Activated naive CD8-positive, alpha-beta T cell treated with anti-CD3 and anti-CD28 coated beads, Interleukin-2, amount 50 U/mL, for 16 hours (primary cell): Measurements from ENCODE around the gene KRABD2.
"Not testable (repeated sequence)": the region's sequence is repeated elsewhere in the genome, so short reads cannot be mapped to it uniquely, and the experiment has no call there.

Experiments used
- DNase-seq: peaks from one replicate; pipeline ENCODE4 v3.0.0-alpha.2; 2020; ENCODE audit warnings: low read depth, low spot score

Gene KRABD2

DNA sequence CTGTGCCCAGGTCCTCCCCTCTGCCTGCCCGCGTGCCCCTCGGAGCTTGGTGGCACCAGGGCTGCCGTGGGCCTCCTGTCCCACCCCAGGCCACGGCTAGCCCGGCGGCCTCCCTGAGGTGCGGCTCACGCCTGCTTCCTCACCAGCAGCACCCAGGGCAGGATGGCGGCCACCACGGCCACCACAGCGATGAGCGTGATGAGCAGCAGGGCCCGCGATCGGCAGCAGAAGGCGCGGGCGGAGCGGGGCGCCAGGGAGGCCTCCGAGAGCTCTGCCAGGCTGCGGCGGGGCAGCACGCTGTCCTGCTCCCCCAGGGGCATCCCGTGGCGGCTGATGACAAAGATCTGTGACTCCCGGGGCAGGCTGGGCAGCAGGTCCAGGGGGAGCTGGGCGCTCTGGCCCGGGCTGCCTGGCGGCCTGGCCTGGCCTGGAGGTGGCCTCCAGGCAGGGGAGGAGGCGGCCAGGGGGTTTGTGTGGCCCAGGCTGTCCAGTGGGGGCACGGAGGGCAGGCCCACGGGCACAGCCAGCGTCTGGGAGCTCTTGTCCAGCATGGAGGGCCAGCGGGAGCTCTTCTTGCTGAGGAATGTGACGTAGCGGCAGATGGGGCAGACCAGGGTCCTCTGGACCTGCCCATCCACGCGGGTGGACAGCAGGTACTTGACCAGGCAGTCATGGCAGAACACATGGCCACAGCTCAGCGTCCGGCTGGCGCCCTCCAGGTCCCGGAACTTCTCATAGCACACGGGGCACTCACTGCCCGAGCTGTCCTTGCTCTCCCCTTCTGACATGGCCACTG, 16.4 kb upstream of the KRABD2 start:
- DNase-seq = no peak

DNA sequence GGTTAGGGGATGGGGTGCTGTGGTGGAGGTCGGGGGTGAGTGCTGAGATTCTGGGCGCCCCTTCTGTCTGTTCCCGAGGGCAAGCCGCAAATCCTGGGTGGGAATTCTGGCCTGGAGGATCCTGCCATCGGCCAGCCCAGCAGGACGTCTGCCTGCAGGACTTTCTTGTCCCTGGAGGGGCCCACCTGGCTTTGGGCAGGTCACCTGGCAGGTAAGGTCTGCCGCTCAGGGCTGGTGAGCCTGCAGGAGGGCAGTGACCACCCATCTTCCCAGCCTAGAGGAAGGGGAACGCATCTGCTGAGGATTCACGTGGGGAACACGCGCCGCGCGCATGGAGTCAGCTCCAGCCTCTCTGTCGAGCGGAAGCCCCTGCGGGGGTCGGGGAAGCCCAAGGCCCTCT, 15.8 kb upstream of the KRABD2 start:
- DNase-seq = no peak

DNA sequence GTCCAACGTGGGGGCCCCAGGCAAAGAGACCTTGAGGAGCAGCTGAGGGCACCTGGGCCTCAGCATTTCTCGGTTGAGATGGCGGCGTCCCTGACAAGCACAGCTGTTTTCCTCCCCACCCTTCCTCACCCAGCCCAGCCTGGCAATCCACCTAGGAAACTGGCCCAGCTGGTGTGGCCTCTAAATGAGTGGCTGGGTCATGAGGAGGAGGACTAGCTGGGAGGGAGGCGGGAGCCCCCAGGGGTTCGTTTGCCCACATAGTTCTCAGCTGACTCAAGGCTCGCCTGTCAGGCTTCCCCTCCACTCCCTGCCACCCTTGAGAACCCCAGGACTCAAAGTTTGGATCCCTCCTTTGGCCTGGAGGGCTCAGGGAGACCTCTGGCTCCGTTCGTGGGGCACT, 15.2 kb upstream of the KRABD2 start:
- no peak for DNase-seq

DNA sequence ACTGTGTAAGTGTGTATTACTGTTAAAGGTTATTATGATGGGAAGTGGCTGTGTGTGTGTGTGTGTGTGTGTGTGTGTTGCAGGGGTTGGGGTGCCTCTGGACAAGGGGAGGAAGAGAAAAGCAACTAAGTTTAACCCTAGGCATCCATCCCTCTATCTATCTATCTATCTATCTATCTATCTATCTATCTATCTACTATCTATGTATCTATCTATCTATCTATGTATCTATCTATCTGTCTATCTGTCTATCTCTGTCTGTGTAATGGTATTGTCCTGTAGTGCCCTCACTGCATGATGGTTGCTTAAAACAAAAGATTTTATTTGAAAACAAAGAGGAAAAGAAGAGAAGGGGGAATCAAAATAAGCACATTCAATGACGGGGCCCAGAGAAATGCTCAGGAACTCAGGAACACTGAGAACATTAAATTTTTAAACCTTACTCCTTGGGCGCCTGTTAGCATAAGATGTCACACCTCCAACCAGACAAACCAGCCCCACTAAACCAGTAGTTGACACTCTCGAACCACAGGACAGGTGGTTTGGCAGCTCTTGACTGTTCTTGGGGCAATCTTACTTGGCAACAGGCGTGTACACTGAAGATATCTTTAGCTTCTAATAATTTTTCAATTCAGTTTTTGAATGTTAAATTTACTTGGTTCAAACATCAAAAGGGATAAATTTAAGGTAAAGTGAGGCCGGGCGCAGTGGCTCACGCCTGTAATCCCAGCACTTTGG, 11.6 kb upstream of the KRABD2 start:
- DNase-seq = no peak

DNA sequence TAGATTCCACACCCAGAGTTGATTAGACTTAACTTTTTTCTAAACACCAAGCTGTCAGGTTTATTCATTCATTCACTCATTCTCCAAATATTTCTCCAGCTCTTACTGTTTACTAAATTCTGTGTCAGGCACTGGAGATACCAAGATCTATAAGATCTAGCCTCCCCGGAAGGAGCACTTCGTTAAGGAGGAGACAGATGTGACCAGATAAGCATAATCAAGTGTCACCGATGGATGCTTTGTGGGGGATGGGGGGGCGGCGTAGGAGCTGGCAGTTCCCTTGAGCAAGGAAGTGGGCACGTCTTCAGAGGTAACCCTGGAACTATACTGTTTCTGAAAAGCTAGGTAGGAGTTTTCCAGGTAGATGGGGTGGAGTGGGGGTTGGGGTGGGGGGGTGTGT, 10.3 kb upstream of the KRABD2 start:
- no peak for DNase-seq

DNA sequence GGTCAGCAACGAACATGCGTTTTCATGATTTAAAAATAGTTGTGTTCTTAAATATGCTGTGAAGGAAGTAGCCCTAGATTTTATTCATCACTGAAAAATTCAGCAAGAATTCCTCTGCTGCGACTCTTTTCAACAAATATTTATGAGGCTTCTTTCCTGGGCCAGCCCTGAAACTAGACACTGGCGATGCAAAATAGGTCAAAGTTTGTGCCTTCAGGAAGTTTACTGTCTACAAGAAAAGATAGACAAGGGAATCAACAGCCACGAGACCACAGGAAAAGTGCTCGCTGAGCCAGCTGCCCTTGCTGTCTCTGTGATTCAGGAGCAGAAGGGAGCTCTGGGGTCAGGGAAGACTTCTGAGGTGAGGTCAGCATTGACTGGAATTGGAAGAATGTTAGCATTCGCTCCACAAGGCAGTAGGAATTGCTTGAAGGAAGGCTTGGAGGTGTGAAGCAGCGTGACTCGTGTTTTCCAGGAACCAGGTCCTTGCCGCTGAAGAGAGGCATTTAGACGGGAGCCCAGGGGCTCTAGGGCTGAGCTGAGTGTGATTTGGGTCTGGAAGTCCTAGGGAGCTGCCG, 8.4 kb upstream of the KRABD2 start:
- DNase-seq = no peak

DNA sequence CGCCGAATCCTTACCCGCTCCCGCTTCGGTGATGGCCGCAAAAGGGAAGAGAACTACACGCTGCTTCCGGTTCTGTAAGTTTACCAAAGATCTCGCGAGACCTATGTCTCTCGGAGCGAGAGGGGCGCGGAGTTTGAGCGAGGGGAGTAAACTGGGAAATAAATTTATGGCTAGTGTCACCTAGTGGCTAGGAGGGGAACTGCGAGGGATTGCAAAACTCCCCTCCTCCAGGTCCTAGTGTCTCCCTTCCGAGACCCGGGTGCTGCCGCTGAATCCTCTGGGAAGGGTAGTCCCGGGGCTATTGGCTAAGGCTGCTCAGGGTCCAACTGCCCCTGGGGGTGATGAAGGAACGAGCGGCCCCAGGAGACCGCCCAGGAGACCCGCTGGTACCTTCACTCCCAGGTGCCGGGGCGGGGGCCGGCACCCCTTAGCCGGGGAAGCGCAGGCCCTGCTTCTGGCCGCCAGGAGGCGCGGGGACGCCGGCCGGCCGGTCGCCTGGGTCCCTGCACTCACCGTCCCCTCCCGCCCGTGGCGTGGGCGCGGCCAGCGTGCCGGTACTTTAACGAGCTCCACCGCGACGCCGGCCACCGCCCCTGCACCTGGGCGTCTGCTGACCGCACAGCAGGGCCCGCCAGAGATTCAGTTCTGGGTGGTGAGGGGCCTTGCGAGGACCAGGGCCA, 6.8 kb upstream of the KRABD2 start, which contains the start of gene RPL26:
RPL26 (minus strand) TSS at position 51 of the 680 bp plus-strand sequence. CDS start 883 bp downstream, outside the sequence.
- DNase-seq = peak; percentile 85

DNA sequence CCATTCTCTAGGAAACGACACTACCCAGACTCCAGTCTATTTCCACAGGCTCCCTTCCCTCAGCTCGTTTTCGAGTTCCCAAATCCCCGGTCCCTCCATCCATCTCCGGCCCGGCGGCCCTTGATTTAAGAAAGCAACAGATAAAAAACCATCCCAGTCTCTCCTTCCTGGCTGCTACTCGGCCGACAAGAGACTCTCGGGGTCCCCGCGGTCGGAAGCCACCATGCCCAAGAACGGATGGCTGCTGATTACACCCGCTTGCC, 6.3 kb upstream of the KRABD2 start:
- no peak for DNase-seq

DNA sequence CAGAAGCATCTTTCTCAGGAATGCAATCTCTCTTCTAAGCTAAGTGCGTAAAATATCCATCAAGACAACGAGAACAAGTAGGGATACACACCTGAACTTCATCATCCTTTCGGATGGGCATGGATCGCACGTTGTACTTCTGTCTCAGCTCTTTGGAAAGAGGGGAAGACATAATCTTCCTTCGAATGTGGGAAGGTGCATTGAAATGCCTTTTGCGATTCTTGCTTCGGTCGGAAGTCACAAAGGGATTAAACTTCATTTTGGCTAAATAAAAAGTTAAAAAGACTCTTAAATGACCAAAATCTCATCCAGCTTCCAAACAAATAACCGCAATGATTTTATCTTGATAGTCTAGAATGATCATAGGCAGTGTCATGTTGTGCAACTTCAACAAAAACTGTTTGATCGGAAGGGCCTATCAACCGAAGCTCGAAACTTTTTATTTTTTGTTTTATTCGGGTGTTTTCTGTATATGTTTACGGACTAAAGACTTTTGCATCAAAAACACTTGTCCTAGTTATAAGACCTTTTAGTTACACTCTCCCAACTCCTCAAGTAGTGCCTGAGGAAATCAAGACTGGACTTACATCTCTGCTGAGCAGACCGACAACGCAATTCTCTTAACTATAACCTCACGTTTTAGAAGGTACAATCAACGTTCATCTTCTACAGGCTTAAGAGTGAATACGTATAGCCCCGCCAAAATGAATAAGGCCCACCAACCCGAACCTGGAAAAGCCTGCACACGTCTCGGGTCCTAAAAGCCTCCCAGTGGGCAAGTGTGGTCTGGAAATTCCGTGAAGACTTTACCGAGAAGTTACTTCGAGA, 5.8 kb upstream of the KRABD2 start:
- no peak for DNase-seq

DNA sequence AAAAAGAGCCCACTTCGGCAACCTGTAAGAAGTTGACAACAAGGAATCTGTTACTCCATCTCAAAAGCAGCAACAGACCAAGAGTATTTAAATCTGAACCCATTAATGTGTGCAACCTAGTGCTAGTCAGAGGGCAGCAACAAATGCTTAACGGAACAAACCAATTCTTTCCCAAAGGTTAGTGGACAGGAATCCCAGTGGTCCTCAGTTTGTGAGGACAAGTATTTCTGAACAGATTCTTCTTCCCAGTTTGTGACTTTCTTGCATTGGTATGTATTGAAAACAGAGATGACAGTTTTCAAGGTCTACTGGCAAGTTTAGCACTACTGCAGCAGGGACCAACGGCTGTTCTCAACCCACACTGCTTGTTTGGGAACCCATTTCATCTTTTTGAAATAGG, 3.5 kb upstream of the KRABD2 start:
- DNase-seq = no peak

DNA sequence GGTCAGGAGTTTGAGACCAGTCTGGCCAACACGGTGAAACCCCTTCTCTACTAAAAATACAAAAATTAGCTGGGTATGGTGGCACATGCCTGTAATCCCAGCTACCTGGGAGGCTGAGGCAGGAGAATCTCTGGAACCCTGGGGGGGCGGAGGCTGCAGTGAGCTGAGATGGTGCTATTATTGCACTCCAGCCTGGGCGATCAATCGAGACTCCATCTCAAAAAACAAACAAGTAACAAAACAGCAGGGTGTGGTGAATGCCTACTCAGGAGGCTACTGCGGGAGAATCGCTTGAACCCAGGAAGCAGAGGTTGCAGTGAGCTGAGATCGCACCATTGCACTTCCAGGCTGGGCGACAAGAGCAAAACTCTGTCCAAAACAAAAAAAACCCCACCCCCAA, 1.6 kb upstream of the KRABD2 start:
- not testable (repeated sequence) for DNase-seq

DNA sequence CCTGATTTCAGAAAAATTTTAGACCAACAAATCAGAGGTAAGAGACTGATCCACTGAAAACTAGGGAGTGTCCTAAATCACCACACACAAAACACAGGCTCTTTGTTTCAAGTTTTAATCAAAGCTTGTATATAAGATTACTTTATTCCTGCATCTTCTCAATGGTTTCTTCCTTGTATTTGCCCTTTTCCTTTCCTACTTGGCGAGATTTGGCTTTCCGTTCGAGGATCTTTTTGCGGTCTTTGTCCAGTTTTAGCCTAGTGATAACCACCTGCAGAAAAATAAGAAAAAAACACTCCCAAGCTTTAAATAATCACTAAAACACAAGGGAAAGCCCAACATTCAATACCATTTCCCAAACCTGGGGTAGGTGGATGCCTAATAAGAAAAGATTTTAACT, 918 bp upstream of the KRABD2 start:
- DNase-seq = no peak

DNA sequence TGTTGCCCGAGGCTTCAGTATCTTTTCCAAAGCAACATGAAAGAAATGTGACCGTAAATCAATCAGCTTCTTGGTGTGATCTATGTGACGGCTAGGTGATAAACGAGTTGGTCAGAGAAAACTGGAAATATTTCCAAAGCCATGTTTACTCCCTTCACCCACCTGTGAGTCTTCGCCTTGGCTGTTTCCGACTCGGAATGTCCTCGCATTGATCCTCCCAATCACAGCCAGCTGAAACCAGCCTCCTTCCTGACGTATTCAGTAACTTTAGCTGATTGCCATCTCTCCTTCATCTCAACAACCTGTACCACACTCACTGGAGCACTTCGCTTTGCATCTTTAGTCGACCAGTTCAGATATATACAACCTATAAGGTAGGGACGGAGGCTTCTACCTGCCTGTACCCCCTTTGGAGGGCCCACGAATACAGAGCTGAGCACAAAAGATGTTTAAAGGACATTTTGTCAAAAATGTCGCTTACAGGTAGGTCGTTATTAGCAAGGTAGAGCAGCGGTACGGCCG, 705 bp downstream of the KRABD2 start:
- no peak for DNase-seq

DNA sequence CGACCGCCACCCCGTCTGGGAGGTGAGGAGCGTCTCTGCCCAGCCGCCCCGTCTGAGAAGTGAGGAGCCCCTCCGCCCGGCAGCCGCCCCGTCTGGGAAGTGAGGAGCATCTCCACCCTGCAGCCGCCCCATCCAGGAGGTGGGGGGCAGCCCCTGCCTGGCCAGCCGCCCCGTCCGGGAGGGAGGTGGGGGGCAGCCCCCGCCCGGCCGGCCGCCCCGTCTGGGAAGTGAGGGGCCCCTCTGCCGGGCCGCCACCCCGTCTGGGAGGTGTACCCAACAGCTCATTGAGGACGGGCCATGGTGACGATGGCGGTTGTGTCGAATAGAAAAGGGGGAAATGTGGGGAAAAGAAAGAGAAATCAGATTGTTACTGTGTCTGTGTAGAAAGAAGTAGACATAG, 2.6 kb downstream of the KRABD2 start:
- not testable (repeated sequence) for DNase-seq

DNA sequence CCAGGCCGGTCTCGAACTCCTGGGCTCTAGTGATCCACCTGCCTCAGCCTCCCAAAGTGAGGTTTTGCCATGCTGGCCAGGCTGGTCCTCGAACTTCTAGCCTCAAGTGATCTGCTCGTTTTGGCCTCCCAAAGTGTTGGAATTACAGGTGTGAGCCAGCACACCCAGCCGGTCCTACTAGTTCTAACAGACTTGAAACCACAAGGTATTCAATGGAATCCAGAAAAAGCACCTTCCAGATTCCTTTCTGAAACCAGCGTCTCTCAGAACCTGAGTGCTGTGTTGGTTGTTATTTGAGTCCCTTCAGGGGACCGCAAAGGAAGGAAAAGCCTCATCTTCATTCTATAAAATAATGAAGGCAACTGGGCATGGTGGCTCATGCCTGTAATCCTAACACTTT, 4.1 kb downstream of the KRABD2 start:
- DNase-seq = no peak

DNA sequence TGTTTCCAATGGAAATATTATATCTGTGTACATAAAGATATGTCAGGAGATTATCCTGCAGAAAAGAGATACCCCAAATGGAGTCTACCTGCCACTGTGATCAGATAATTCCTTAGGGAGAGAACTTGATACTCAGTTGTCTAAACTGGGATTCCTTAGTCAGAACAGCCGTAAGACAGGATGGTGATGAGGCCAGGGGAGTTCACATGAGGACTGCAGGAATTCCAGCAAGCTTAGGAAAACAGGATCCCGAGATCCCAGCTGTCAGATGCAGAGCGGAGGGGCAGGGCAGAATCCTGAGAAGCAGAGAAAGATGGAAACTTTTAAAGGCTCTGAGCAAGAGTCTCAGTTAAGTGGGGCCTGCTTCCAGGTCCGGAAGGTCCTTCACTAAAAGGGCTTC, 4.7 kb downstream of the KRABD2 start:
- no peak for DNase-seq

DNA sequence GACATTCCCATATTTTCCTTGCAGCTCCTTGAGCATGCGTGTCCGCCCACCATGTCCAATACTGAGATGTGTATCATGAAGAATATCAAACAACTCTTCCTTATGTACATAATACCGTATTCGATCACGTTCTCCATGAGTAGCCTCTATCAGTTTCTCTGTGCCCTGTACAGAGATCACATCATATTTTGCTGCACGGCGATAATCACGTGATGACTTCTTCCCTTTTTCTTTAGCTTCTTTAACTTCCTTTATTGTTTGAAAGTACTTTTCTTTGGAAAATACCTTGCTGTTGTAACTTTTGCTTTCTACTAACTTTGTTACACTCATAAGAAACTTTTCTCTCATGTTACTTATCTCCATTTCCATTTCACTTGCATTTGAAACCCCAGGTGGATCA, 6.6 kb downstream of the KRABD2 start:
- DNase-seq = no peak

DNA sequence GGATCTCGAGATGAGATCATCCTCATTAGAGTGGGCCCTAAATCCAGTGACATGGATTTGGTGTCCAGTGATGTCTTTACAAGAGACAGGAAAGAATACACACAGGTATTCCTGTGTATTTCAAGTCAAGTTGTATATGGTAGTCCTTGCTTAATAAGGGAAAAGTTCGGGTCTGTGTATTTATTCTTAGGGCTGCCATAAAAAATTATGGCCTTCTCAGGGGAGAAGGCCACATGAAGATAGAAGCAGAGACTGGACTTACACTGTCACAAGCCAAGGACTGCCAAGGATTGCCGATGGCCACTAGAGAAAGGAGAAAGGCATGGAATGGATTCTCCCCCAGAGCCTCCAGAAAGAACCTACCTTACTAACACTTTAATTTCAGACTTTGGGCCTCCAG, 8.3 kb downstream of the KRABD2 start:
- DNase-seq = no peak

DNA sequence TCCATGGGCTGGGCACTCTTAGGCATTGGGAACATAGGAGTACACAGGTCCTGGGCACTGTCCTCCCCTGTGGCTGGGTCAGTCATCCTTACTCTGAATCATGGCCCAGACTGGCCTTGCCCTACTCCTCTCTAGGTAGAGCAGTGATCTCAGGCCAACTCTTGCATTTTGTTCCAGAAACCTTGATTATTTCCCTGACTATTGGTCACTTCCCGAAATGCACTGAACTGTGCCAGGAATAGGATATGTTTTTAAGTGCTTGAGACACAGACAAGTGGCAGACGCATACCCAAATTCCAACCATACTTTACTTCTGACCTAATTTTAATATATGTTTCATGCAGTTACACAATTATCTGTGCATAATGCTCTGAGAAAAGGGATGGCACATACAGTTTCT, 10.3 kb downstream of the KRABD2 start:
- DNase-seq = no peak

DNA sequence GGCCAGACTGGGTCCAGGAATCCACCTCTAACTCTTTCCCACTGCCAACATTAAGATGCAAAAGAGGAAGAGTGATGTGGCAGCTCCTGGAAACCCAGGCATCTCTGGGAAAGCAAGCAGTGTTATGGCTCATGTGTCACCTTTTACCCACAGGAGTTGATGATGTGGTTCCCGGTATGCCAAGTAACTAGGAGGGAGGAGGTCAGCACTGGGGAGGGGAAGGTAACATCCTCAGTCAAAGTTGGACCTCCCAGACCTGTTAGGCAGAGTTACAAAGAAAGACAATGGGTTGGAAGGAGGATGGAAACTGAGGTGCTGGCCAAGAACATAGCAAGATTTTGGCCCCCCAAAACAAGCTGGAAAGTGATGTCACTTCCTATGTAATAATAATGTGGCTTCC, 11.4 kb downstream of the KRABD2 start:
- DNase-seq = no peak

DNA sequence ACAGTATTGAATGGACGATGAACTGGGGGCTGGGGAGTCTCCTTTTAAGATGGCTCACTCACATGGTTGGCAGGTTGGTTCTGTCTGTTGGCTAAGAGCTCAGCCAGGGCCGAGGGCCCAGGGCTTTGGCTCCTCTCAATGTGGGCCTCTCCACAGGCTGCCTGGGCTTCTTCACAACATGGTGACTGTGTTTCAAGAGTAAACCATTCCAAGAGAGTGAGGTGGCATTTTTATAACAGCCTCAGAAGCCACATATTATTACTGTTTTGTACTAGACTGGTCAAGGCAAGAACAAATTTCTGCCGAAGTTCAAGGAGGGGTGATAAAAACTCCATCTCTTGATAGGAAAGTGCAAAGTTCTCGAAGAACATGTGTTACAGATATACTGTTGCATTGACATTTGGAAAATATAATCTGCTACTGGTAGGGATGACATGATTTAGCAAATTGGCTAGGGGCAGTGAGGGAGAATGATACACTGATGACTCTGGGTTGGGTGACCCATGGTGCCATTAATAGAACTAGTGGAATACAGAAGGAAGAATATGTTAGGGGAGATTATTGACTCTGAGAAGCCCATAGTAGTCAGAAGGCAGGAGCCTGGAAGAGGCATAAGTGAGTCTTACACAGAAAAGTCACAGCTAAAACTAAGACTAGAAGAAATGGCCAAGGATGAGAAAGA, 13.7 kb downstream of the KRABD2 start:
- no peak for DNase-seq
